ENCODE results near the gene CDH16. TPM values are rescaled to one million over a fixed set of nuclear protein-coding genes. Genes with fewer than 3 reads are reported as not detected.

The CDH16 gene
- total RNA-seq, 1 experiment from 2014 or later, result not detected

- H3K27ac ChIP-seq (ENCODE audit: low read depth, low read length, poor library complexity, severe bottlenecking), result no peak overlapping the region
- H3K4me1 ChIP-seq (ENCODE audit: insufficient read depth, low read length, poor library complexity, severe bottlenecking), result peaks cover 10% of the 10 kb centered on the region
- no peak overlapping the region for H3K4me3 ChIP-seq (ENCODE audit: low read depth, low read length, poor library complexity, severe bottlenecking)
- no peaks in the 10 kb centered on the region for H3K27me3 ChIP-seq (replicated peaks; ENCODE audit: insufficient read depth, low read depth, low read length, poor library complexity)
- no peak for DNase-seq (ENCODE audit: low spot score)
- H3K36me3 ChIP-seq (ENCODE audit: insufficient read depth, low read length, poor library complexity, severe bottlenecking), result no peaks in the 10 kb centered on the region
- H3K9me3 ChIP-seq (ENCODE audit: low read depth, low read length, poor library complexity, severe bottlenecking), result no peaks in the 10 kb centered on the region
- no TSS peak for BruUV-seq (replicated peaks)
- intact Hi-C loops (cut with micrococcal nuclease; ENCODE audit: unreplicated experiment), result no loop called here
- ChIA-PET CTCF (no interaction called here), POLR2A (ENCODE audit: low non-redundant PET) (no interaction called here)
- TF ChIP-seq EZH2 (IDR thresholded peaks at IDR 0.05; ENCODE audit: borderline replicate concordance, low read depth, low read length, poor library complexity, severe bottlenecking) (no peak), CTCF (conservative IDR thresholded peaks at IDR 0.05; ENCODE audit: low read depth, low read length) (no peak)
Measured at GRCh38 chr16:66908762-66909559, 9.7 kb downstream of the CDH16 start.

GRCh38 chr16:66908116-66908515 is 10.6 kb downstream of the CDH16 start:
- CTCF ChIA-PET, result no interaction called here
- no TSS peak for BruUV-seq (replicated peaks)
- POLR2A ChIA-PET (ENCODE audit: low non-redundant PET), result no interaction called here
- no peak overlapping the region for H3K27ac ChIP-seq (ENCODE audit: low read depth, low read length, poor library complexity, severe bottlenecking)
- H3K36me3 ChIP-seq (ENCODE audit: insufficient read depth, low read length, poor library complexity, severe bottlenecking), result no peaks in the 10 kb centered on the region
- no peaks in the 10 kb centered on the region for H3K9me3 ChIP-seq (ENCODE audit: low read depth, low read length, poor library complexity, severe bottlenecking)
- no peak overlapping the region for H3K4me3 ChIP-seq (ENCODE audit: low read depth, low read length, poor library complexity, severe bottlenecking)
- no peaks in the 10 kb centered on the region for H3K27me3 ChIP-seq (replicated peaks; ENCODE audit: insufficient read depth, low read depth, low read length, poor library complexity)
- peaks cover 10% of the 10 kb centered on the region for H3K4me1 ChIP-seq (ENCODE audit: insufficient read depth, low read length, poor library complexity, severe bottlenecking)
- no peak for DNase-seq (ENCODE audit: low spot score)
- intact Hi-C loops (cut with micrococcal nuclease; ENCODE audit: unreplicated experiment), result no loop called here
- TF ChIP-seq CTCF (conservative IDR thresholded peaks at IDR 0.05; ENCODE audit: low read depth, low read length), result no peak
- TF ChIP-seq EZH2 (IDR thresholded peaks at IDR 0.05; ENCODE audit: borderline replicate concordance, low read depth, low read length, poor library complexity, severe bottlenecking), result no peak

- BruUV-seq (replicated peaks), result no TSS peak
- CTCF ChIA-PET, result no interaction called here
- POLR2A ChIA-PET (ENCODE audit: low non-redundant PET), result no interaction called here
- H3K36me3 ChIP-seq (ENCODE audit: insufficient read depth, low read length, poor library complexity, severe bottlenecking), result no peaks in the 10 kb centered on the region
- TF ChIP-seq EZH2 (IDR thresholded peaks at IDR 0.05; ENCODE audit: borderline replicate concordance, low read depth, low read length, poor library complexity, severe bottlenecking), result no peak
- TF ChIP-seq CTCF (conservative IDR thresholded peaks at IDR 0.05; ENCODE audit: low read depth, low read length), result no peak
- H3K4me3 ChIP-seq (ENCODE audit: low read depth, low read length, poor library complexity, severe bottlenecking), result no peak overlapping the region
- H3K27me3 ChIP-seq (replicated peaks; ENCODE audit: insufficient read depth, low read depth, low read length, poor library complexity), result no peaks in the 10 kb centered on the region
- no peaks in the 10 kb centered on the region for H3K9me3 ChIP-seq (ENCODE audit: low read depth, low read length, poor library complexity, severe bottlenecking)
- no peak overlapping the region for H3K27ac ChIP-seq (ENCODE audit: low read depth, low read length, poor library complexity, severe bottlenecking)
- H3K4me1 ChIP-seq (ENCODE audit: insufficient read depth, low read length, poor library complexity, severe bottlenecking), result peaks cover 10% of the 10 kb centered on the region
- no peak for DNase-seq (ENCODE audit: low spot score)
- intact Hi-C loops (cut with micrococcal nuclease; ENCODE audit: unreplicated experiment), result no loop called here
Measured at GRCh38 chr16:66906916-66907836, 11.5 kb downstream of the CDH16 start.

All from A673 (cell line).